GM23338 (cell line): ENCODE measurements around the gene IFI16. TPM values are rescaled to one million over a fixed set of nuclear protein-coding genes. Genes with fewer than 3 reads are reported as not detected.

ENCODE experiments used
- ATAC-seq: fragments of 200-7000 bp; cut with Tn5 transposase; 3 replicates; pipeline ENCODE4 v1.9.1; 2020
- DNase-seq: peaks from one replicate; pipeline ENCODE4 v3.0.0-alpha.2; 2015; ENCODE audit warnings: low spot score
- H2AFZ ChIP-seq: fragments of 200-600 bp; sonication (generic); 2 replicates; pipeline ENCODE4 v1.8.0; 2016; ENCODE audit warnings: antibody characterized with exemption, mild to moderate bottlenecking, moderate library complexity
- H3F3A ChIP-seq: fragments of 200-600 bp; sonication (generic); replicated peaks from 2 replicates; pipeline ENCODE4 v1.8.0; 2017; ENCODE audit warnings: antibody characterized with exemption, mixed run types, low read depth
- H3K27ac ChIP-seq: fragments of 200-600 bp; sonication (generic); 2 replicates; pipeline ENCODE4 v1.6.1; 2016; ENCODE audit warnings: low read depth
- H3K27me3 ChIP-seq: fragments of 200-600 bp; sonication (generic); 2 replicates; pipeline ENCODE4 v1.8.0; 2016; ENCODE audit warnings: mild to moderate bottlenecking, mixed run types, moderate library complexity; ENCODE audit not compliant: insufficient read depth
- H3K36me3 ChIP-seq: fragments of 200-600 bp; sonication (generic); 2 replicates; pipeline ENCODE4 v1.8.0; 2016; ENCODE audit warnings: mild to moderate bottlenecking; ENCODE audit not compliant: insufficient read depth
- H3K4me1 ChIP-seq: fragments of 200-600 bp; sonication (generic); 2 replicates; pipeline ENCODE4 v1.8.0; 2016; ENCODE audit warnings: mild to moderate bottlenecking, moderate library complexity; ENCODE audit not compliant: insufficient read depth
- H3K4me2 ChIP-seq: fragments of 200-600 bp; sonication (generic); 2 replicates; pipeline ENCODE4 v1.7.1; 2017; ENCODE audit warnings: mixed run types
- H3K4me3 ChIP-seq: fragments of 200-600 bp; sonication (generic); 2 replicates; pipeline ENCODE4 v1.6.1; 2016; ENCODE audit warnings: mixed run types
- H3K79me2 ChIP-seq: fragments of 200-600 bp; sonication (generic); replicated peaks from 2 replicates; pipeline ENCODE4 v1.8.0; 2017; ENCODE audit warnings: mild to moderate bottlenecking; ENCODE audit not compliant: insufficient read depth
- H3K9me2 ChIP-seq: fragments of 200-600 bp; sonication (generic); 2 replicates; pipeline ENCODE4 v1.8.0; 2017; ENCODE audit not compliant: insufficient read depth
- H4K20me1 ChIP-seq: fragments of 200-600 bp; sonication (generic); replicated peaks from 2 replicates; pipeline ENCODE4 v1.8.0; 2017; ENCODE audit warnings: mild to moderate bottlenecking; ENCODE audit not compliant: insufficient read depth
- H3K27ac Mint-ChIP-seq: 2 replicates; pipeline ENCODE4 v1.8.0; 2020; ENCODE audit warnings: inconsistent platforms, mild to moderate bottlenecking, moderate library complexity, mixed read lengths
- H3K27me3 Mint-ChIP-seq: 3 replicates; pipeline ENCODE4 v1.8.0; 2022; ENCODE audit warnings: low read depth, mild to moderate bottlenecking, moderate library complexity, mixed read lengths, inconsistent platforms; ENCODE audit not compliant: insufficient read depth, poor library complexity
- H3K36me3 Mint-ChIP-seq: 3 replicates; pipeline ENCODE4 v1.8.0; 2021; ENCODE audit warnings: low read depth, mild to moderate bottlenecking, inconsistent platforms, moderate library complexity, mixed read lengths
- H3K4me1 Mint-ChIP-seq: 3 replicates; pipeline ENCODE4 v1.8.0; 2020; ENCODE audit warnings: mild to moderate bottlenecking, inconsistent platforms, mixed read lengths
- H3K4me3 Mint-ChIP-seq: 3 replicates; pipeline ENCODE4 v1.8.0; 2021; ENCODE audit warnings: moderate library complexity, mild to moderate bottlenecking, inconsistent platforms, mixed read lengths
- H3K9me3 Mint-ChIP-seq: 3 replicates; pipeline ENCODE4 v1.8.0; 2020; ENCODE audit warnings: moderate library complexity, mild to moderate bottlenecking, inconsistent platforms, mixed read lengths
- CREB1 ChIP-seq: fragments of 250-450 bp; sonication (Bioruptor Pico); IDR thresholded peaks from 2 replicates; pipeline ENCODE4 v1.5.0; 2020; ENCODE audit warnings: low read depth, mild to moderate bottlenecking, moderate library complexity
- EZH2 ChIP-seq: fragments of 200-600 bp; sonication (generic); IDR thresholded peaks from one replicate; pipeline ENCODE4 v1.8.0; 2017; ENCODE audit warnings: antibody characterized with exemption, mild to moderate bottlenecking, low read depth; ENCODE audit not compliant: unreplicated experiment
- EZH2phosphoT487 ChIP-seq: fragments of 200-600 bp; sonication (generic); IDR thresholded peaks from one replicate; pipeline ENCODE4 v1.8.1; 2018; ENCODE audit warnings: antibody characterized with exemption; ENCODE audit not compliant: unreplicated experiment
- JUNB ChIP-seq: IDR thresholded peaks from one replicate; pipeline ENCODE4 v1.6.1; 2016; ENCODE audit warnings: antibody characterized with exemption; ENCODE audit not compliant: unreplicated experiment
- NANOG ChIP-seq: IDR thresholded peaks from 2 replicates; pipeline ENCODE4 v1.6.1; 2016; ENCODE audit warnings: antibody characterized with exemption, borderline replicate concordance
- POLR2AphosphoS5 ChIP-seq: IDR thresholded peaks from 2 replicates; pipeline ENCODE4 v1.6.1; 2016; ENCODE audit warnings: antibody characterized with exemption, low read depth
- REST ChIP-seq: IDR thresholded peaks from one replicate; pipeline ENCODE4 v1.6.1; 2018; ENCODE audit warnings: antibody characterized with exemption; ENCODE audit not compliant: unreplicated experiment
- STAT1 ChIP-seq: IDR thresholded peaks from one replicate; pipeline ENCODE4 v1.6.1; 2016; ENCODE audit warnings: antibody characterized with exemption; ENCODE audit not compliant: unreplicated experiment
- ZNF114 ChIP-seq: fragments of 250-450 bp; sonication (Bioruptor Pico); IDR thresholded peaks from 2 replicates; pipeline ENCODE4 v1.5.0; 2020; ENCODE audit warnings: mild to moderate bottlenecking, moderate library complexity
- ZNF331 ChIP-seq: fragments of 250-450 bp; sonication (Bioruptor Pico); IDR thresholded peaks from 2 replicates; pipeline ENCODE4 v1.5.0; 2020; ENCODE audit warnings: low read depth, mild to moderate bottlenecking, moderate library complexity
- ZNF462 ChIP-seq: fragments of 250-450 bp; sonication (Bioruptor Pico); IDR thresholded peaks from 2 replicates; pipeline ENCODE4 v1.5.0; 2020; ENCODE audit warnings: mild to moderate bottlenecking, moderate library complexity
- polyA plus RNA-seq: library from polyadenylated mRNA; unstranded; fragments of >200 nt; fragmentation: Nextera tagmentation; extraction: Ambion mirVana; gene quantifications from 2 replicates; pipeline ENCODE4 v1.2.1, GENCODE V29; 2016
- total RNA-seq: library from RNA; depleted of rRNA; stranded (reverse); fragments of >200 nt; shearing (Covaris generic); gene quantifications from 2 replicates; pipeline ENCODE4 v1.2.3, GENCODE V29; 2014
- TF ChIP-seq, protein P1 (sequence below): IDR thresholded peaks from 2 replicates; pipeline ENCODE4 v1.6.1; 2016; ENCODE audit warnings: antibody characterized with exemption
- TF ChIP-seq, protein P2 (sequence below), 2 experiments: fragments of 200-600 bp in 1 of 2; sonication (generic) in 1 of 2; conservative IDR thresholded peaks; 2 replicates each; pipeline versions ENCODE4 v1.5.1 to v1.6.1; 2016 to 2017; ENCODE audit warnings: antibody characterized with exemption in 2 of 2, low read depth in 2 of 2, mild to moderate bottlenecking in 2 of 2, moderate library complexity in 1 of 2

Gene IFI16
- total and polyA plus RNA-seq, 2 experiments from 2014 or later: 0.31 to 2.1 TPM

DNA sequence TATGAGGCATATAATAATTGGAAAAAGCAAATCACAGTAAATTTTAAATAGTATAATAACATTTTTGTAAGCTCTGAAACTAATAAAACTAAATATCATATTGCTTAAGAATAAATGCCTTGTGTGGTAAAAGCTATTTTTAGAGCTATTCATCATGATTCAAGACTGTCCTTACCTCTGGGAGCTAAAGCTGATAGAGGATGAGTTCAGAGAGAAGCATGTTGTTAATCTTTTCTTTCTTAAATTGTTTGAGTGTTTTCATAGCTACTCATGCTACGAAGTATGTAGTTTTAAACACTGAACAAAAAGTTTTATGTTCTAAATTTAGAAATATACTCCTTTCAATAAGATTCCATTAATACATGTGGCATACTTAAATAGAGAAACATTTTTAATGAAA, 30.5 kb downstream of the IFI16 start:
- no peak overlapping the region for H3K27ac ChIP-seq
- no peak overlapping the region for H3K4me2 ChIP-seq
- no peaks in the 10 kb centered on the region for H3K27me3 ChIP-seq
- no peaks in the 10 kb centered on the region for H3K4me1 ChIP-seq
- no peaks in the 10 kb centered on the region for H3K36me3 Mint-ChIP-seq
- no peak overlapping the region for H2AFZ ChIP-seq
- H4K20me1 ChIP-seq: no peaks in the 10 kb centered on the region
- H3K27ac Mint-ChIP-seq: no peak overlapping the region
- TF ChIP-seq STAT1 (no peak), POLR2AphosphoS5 (no peak), ZNF462 (CRISPR knock-in tag) (no peak), REST (no peak), EZH2phosphoT487 (no peak), ZNF331 (CRISPR knock-in tag) (no peak), ZNF114 (no peak), NANOG (no peak), CREB1 (CRISPR knock-in tag) (no peak), EZH2 (no peak), JUNB (no peak)
- TF ChIP-seq, protein P1, sequence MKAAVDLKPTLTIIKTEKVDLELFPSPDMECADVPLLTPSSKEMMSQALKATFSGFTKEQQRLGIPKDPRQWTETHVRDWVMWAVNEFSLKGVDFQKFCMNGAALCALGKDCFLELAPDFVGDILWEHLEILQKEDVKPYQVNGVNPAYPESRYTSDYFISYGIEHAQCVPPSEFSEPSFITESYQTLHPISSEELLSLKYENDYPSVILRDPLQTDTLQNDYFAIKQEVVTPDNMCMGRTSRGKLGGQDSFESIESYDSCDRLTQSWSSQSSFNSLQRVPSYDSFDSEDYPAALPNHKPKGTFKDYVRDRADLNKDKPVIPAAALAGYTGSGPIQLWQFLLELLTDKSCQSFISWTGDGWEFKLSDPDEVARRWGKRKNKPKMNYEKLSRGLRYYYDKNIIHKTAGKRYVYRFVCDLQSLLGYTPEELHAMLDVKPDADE: no peak
- TF ChIP-seq, protein P2, sequence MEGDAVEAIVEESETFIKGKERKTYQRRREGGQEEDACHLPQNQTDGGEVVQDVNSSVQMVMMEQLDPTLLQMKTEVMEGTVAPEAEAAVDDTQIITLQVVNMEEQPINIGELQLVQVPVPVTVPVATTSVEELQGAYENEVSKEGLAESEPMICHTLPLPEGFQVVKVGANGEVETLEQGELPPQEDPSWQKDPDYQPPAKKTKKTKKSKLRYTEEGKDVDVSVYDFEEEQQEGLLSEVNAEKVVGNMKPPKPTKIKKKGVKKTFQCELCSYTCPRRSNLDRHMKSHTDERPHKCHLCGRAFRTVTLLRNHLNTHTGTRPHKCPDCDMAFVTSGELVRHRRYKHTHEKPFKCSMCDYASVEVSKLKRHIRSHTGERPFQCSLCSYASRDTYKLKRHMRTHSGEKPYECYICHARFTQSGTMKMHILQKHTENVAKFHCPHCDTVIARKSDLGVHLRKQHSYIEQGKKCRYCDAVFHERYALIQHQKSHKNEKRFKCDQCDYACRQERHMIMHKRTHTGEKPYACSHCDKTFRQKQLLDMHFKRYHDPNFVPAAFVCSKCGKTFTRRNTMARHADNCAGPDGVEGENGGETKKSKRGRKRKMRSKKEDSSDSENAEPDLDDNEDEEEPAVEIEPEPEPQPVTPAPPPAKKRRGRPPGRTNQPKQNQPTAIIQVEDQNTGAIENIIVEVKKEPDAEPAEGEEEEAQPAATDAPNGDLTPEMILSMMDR (conservative IDR thresholded peaks at IDR 0.05; ENCODE audit: low read depth in 2 of 2): no peak
- no peaks in the 10 kb centered on the region for H3K4me1 Mint-ChIP-seq
- no peak for ATAC-seq
- no peaks in the 10 kb centered on the region for H3K36me3 ChIP-seq
- H3K79me2 ChIP-seq: no peaks in the 10 kb centered on the region
- H3K9me3 Mint-ChIP-seq: no peaks in the 10 kb centered on the region
- no peak overlapping the region for H3K4me3 ChIP-seq
- H3K9me2 ChIP-seq: no peaks in the 10 kb centered on the region
- no peaks in the 10 kb centered on the region for H3F3A ChIP-seq
- no peak for DNase-seq
- no peak overlapping the region for H3K4me3 Mint-ChIP-seq
- H3K27me3 Mint-ChIP-seq: no peaks in the 10 kb centered on the region
